ENCODE results near the gene TBX15.
A peak's percentile ranks its signal among the peaks of the same experiment; 100 is the strongest.

TBX15 gene

GRCh38 chr1:119009312-119009655 lies 21.1 kb upstream of the TBX15 start:
- TF ChIP-seq, protein P1, sequence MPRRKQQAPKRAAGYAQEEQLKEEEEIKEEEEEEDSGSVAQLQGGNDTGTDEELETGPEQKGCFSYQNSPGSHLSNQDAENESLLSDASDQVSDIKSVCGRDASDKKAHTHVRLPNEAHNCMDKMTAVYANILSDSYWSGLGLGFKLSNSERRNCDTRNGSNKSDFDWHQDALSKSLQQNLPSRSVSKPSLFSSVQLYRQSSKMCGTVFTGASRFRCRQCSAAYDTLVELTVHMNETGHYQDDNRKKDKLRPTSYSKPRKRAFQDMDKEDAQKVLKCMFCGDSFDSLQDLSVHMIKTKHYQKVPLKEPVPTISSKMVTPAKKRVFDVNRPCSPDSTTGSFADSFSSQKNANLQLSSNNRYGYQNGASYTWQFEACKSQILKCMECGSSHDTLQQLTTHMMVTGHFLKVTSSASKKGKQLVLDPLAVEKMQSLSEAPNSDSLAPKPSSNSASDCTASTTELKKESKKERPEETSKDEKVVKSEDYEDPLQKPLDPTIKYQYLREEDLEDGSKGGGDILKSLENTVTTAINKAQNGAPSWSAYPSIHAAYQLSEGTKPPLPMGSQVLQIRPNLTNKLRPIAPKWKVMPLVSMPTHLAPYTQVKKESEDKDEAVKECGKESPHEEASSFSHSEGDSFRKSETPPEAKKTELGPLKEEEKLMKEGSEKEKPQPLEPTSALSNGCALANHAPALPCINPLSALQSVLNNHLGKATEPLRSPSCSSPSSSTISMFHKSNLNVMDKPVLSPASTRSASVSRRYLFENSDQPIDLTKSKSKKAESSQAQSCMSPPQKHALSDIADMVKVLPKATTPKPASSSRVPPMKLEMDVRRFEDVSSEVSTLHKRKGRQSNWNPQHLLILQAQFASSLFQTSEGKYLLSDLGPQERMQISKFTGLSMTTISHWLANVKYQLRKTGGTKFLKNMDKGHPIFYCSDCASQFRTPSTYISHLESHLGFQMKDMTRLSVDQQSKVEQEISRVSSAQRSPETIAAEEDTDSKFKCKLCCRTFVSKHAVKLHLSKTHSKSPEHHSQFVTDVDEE (CRISPR knock-in tag; IDR thresholded peaks at IDR 0.05): no peak
- TF ChIP-seq ZNF8 (CRISPR knock-in tag; IDR thresholded peaks at IDR 0.05): no peak
- TF ChIP-seq ZFP30 (CRISPR knock-in tag; IDR thresholded peaks at IDR 0.05): no peak
- no peak for TF ChIP-seq ARNTL (CRISPR knock-in tag; IDR thresholded peaks at IDR 0.05; ENCODE audit: borderline replicate concordance, low read depth)
- no peak for TF ChIP-seq CSRNP3 (CRISPR knock-in tag; IDR thresholded peaks at IDR 0.05)
- no peak for TF ChIP-seq ZFP3 (CRISPR knock-in tag; IDR thresholded peaks at IDR 0.05)
- no peak for TF ChIP-seq CREB5 (CRISPR knock-in tag; IDR thresholded peaks at IDR 0.05; ENCODE audit: low read depth)
- TF ChIP-seq ZNF565 (CRISPR knock-in tag; conservative IDR thresholded peaks at IDR 0.05; ENCODE audit: low read depth): no peak
- no peak for TF ChIP-seq CSDC2 (CRISPR knock-in tag; IDR thresholded peaks at IDR 0.05)
- no peak for TF ChIP-seq ISL1 (CRISPR knock-in tag; IDR thresholded peaks at IDR 0.05)
- no peak for TF ChIP-seq TOX (CRISPR knock-in tag; IDR thresholded peaks at IDR 0.05; ENCODE audit: borderline replicate concordance)
- no peak for TF ChIP-seq PATZ1 (CRISPR knock-in tag; IDR thresholded peaks at IDR 0.05; ENCODE audit: borderline replicate concordance)
- no peak for TF ChIP-seq ZNF70 (CRISPR knock-in tag; IDR thresholded peaks at IDR 0.05)
- no peak for TF ChIP-seq PPARA (CRISPR knock-in tag; IDR thresholded peaks at IDR 0.05; ENCODE audit: borderline replicate concordance)
- TF ChIP-seq OSR1 (CRISPR knock-in tag; IDR thresholded peaks at IDR 0.05): no peak
- TF ChIP-seq TCF4 (CRISPR knock-in tag; IDR thresholded peaks at IDR 0.05; ENCODE audit: borderline replicate concordance): no peak
- no peak for TF ChIP-seq ZC3H10 (CRISPR knock-in tag; IDR thresholded peaks at IDR 0.05)
- TF ChIP-seq RARB (CRISPR knock-in tag; IDR thresholded peaks at IDR 0.05): no peak
- ATAC-seq: no peak

- ATAC-seq: peak; percentile 75
- TF ChIP-seq GLIS3 (CRISPR knock-in tag; IDR thresholded peaks at IDR 0.05) (no peak), CSRNP3 (CRISPR knock-in tag; IDR thresholded peaks at IDR 0.05) (no peak), ZFP30 (CRISPR knock-in tag; IDR thresholded peaks at IDR 0.05) (no peak), POU6F1 (CRISPR knock-in tag; IDR thresholded peaks at IDR 0.05; ENCODE audit: borderline replicate concordance, low read depth) (no peak), ZNF8 (CRISPR knock-in tag; IDR thresholded peaks at IDR 0.05) (no peak), RARB (CRISPR knock-in tag; IDR thresholded peaks at IDR 0.05) (no peak), TOX (CRISPR knock-in tag; IDR thresholded peaks at IDR 0.05; ENCODE audit: borderline replicate concordance) (no peak), ARNTL (CRISPR knock-in tag; IDR thresholded peaks at IDR 0.05; ENCODE audit: borderline replicate concordance, low read depth) (no peak), ISL1 (CRISPR knock-in tag; IDR thresholded peaks at IDR 0.05) (no peak), TCF4 (CRISPR knock-in tag; IDR thresholded peaks at IDR 0.05; ENCODE audit: borderline replicate concordance) (no peak), SNAI2 (CRISPR knock-in tag; IDR thresholded peaks at IDR 0.05) (no peak), CSDC2 (CRISPR knock-in tag; IDR thresholded peaks at IDR 0.05) (no peak), BACH2 (CRISPR knock-in tag; IDR thresholded peaks at IDR 0.05; ENCODE audit: borderline replicate concordance) (no peak), ESRRG (CRISPR knock-in tag; IDR thresholded peaks at IDR 0.05) (no peak), ZC3H10 (CRISPR knock-in tag; IDR thresholded peaks at IDR 0.05) (no peak), PPARA (CRISPR knock-in tag; IDR thresholded peaks at IDR 0.05; ENCODE audit: borderline replicate concordance) (no peak), ZNF70 (CRISPR knock-in tag; IDR thresholded peaks at IDR 0.05) (no peak)
- TF ChIP-seq, protein P1 (CRISPR knock-in tag; IDR thresholded peaks at IDR 0.05): no peak
Measured at GRCh38 chr1:119008483-119009311, 20.6 kb upstream of the TBX15 start.
